HuH-7.5 (cell line): ENCODE results near the gene ACTN1.
"Not testable (repeated sequence)": the region's sequence is repeated elsewhere in the genome, so short reads cannot be mapped to it uniquely, and the experiment has no call there.

Experiments used
- DNase-seq: peaks from one replicate; pipeline ENCODE4 v3.0.0; 2011; ENCODE audit warnings: low spot score

The ACTN1 gene

DNA sequence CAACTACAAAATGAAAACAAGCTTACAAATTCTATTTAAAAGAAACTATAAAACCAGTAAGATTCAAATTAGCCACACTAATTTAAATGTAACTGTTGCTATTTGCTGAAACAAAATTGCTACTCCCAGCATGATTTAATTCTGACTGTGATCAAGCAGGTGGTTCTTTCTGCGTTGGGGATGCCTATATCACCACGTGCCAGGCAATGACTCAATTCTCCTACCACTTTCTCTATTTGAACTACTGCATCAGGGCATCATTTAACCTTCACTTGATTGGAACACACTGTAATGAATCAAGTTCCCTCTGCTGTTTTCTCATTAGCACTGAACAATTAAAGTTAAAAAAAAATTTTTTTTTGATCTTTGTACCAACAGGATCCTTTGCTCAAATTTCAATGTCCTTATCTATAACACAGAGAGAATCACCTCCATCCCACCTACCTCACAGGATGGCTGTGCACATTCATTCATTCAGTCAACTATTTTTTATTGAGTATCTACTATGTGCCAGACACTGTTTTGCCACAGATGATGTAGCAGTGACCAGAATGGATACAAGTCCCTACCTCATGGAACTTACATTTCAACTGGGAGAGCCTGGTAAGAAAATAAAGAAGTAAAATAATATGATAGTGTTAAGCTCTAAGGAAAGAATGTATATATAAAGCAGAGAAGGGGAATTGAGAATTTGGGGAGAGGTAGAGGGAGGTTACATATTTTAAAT lies 8.0 kb upstream of the ACTN1 start:
- no peak for DNase-seq

GRCh38 chr14:68986225-68986624 lies 7.1 kb upstream of the ACTN1 start:
- no peak for DNase-seq

- no peak for DNase-seq
Measured at GRCh38 chr14:68984686-68985085, 5.6 kb upstream of the ACTN1 start.

- no peak for DNase-seq
Measured at GRCh38 chr14:68983191-68983590, 4.1 kb upstream of the ACTN1 start.

- DNase-seq = no peak
Measured at GRCh38 chr14:68982581-68982980, 3.5 kb upstream of the ACTN1 start.

GRCh38 chr14:68981539-68981976 lies 2.5 kb upstream of the ACTN1 start:
- DNase-seq = no peak

- no peak for DNase-seq
Measured at GRCh38 chr14:68981139-68981538, 2.0 kb upstream of the ACTN1 start.

DNA sequence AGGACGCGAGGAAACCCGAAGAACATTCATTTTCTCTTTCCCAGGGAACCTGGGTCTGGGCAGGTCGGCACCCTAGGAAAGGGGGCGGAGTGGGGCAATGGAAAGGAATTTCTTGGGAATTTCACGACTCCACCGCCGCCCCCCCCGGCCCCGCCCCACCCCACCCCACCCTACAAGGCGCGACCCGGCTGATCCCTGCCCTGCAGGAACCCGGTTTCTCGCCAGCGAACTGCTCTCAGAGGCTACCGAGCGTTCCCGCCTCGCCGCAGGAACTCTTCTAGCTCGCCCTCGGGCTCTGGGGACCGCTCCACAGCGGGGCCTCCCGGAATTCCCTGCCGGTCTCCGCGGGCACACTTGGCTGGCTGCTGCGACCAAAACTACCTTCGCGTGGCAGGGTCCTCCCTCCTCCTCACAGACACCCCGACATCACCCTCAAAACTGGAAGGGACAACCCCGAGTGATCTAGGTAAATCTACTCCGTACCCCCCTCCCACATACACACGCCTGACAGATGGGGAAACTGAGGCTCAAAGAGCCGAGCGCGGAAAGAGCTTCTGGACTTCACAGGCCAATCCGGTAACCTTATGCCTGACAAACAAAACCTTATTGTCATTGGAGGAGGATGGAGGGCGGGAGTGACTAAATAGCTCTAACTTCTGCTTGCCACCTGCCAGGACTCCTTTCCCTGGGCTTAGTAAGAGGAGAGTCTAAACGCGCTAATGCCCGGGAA lies 785 bp upstream of the ACTN1 start:
- peak; percentile 35 for DNase-seq

- peak; percentile 46 for DNase-seq
Measured at GRCh38 chr14:68978172-68978911, 760 bp downstream of the ACTN1 start.

DNA sequence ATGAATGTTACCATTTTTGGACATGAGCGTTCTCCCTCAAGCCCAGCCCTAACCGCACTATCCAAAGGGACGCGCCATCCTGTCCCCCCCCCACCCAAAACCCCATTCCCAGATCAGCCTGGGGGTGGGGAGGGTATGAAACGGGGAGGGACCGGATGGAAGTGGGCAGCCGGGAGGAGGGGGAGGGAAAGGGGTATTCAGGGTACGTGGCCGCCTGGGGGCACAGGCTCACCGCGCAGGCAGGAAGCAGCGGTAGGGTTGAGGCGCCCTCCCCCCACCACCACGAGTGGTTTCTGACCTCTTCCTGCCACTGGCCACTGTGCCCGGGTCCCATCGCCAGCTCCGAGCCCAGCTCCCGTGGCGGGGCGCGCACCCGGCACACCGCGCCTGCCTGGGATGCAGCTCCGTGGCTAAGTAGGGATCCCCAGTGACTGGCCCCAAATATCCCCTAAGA lies 1.4 kb downstream of the ACTN1 start:
- peak; percentile 32 for DNase-seq

DNA sequence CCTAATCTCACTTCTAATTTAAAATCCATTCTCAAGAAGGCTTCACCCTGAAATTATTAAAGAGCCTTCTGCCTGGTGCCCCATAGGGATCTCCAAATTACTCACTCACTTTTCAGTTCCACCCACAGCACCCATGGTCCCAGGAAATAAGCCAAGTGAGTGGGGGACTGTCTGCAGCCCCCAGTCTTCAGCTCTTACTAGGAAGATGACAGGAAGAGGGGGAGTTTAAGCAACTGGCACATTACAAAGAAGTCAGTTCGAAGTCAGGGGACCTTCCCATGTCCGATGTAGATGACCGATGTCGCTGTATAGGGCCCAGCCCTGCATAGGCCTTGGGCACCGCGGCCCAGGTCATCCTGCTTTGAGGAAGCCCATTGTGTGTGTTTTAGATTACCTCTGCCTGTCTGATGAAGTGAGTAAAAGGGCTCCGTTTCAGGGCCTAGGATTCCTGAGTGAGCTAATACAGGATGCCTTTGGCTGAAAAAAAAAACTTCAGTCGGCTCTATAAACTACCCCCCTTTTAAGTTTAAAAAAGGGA lies 1.9 kb downstream of the ACTN1 start:
- DNase-seq = peak; percentile 18

DNA sequence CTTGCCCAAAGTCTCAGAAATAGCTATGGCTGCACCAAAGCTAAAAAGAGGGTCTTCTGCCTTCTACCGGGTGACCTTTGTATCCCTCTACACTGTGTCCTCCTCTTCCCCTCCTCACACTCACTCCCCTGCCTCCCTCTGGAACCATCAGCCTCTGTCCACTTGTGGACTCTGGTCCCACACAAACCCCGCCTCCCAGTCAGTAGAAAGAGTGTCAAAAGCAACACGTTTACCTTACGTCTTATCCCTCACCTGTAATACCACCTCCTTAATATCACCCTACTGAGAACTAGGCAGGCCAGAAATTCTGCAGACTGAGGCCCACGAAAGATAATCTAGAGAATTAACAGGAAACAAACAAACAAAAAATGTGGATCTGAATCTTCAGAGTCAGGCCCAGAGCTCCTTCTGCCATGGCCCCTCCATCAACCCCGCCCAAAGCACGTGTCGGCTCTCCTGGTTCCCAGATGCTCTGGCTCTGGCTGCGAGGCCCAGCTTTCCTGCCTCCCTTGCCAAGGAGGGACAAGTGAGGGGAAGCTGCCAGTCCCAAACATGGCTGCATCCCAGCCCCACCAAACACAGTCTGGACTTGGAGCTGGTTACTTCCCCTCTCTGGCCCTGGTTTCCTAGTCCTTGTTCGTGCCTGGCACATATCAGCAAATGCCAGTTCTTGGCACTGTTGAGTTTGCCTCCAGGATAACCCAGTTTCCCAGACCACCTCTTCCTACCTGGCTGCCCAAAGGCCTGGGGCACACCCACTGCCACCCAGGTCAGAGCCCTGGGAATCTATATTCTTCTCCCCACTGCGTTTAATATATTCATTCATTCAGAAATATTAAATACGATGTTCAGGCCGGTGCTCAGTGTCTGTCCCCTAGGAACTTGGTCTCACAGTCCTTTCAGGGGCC lies 2.7 kb downstream of the ACTN1 start:
- peak; percentile 29 for DNase-seq

DNA sequence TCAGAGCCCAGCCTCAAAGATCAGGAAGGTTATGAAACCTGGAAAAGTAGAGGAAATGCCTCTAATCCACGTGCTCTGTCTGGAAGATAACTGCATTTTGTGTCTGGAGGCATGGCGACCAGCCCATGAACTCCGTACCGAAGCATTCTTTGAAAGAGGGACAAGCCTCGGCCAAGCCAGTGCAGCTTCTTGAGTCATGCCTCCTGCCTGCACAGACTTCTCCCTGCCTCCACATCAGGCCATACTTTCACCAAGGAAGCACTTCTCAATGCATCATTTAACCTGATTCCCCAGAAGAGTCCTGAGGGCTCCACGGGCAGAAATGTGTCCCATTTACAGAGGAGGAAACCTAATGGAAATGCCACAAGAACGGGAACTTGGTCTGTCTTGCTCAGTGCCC lies 3.4 kb downstream of the ACTN1 start:
- DNase-seq = no peak

DNA sequence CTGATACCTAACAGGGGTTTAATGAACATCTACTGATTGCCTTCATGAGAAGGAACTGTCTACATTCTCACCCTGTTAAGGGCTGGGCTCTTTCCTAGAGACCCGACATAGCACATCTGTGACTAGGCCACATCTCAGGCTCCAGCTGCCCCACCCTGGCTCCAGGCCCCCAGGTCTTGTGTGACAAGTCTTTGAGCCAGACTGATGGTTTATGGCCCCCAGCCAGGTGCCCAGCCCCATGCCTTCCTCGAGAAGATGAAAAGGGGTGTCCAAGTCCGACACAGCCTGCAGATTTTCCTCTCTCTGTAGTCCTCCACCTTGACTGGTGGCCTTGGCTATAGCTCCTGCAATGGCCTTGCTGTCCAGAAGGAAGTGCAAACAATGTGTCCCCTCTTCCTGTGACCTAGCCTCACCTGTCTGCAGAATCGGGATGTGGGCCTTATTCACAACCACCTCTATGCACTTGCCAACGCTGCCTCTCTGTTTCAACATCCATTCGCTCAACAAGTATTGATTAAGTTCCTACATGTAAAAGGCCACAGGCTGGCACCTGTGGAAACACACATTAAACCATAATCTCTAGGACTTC lies 4.2 kb downstream of the ACTN1 start:
- DNase-seq = no peak

GRCh38 chr14:68973639-68974038 lies 5.5 kb downstream of the ACTN1 start:
- DNase-seq = no peak

- not testable (repeated sequence) for DNase-seq
Measured at GRCh38 chr14:68973219-68973565, 5.9 kb downstream of the ACTN1 start.

GRCh38 chr14:68972507-68973218 lies 6.4 kb downstream of the ACTN1 start:
- DNase-seq = no peak

- DNase-seq = no peak
Measured at GRCh38 chr14:68971411-68972035, 7.6 kb downstream of the ACTN1 start.

GRCh38 chr14:68970736-68971135 lies 8.4 kb downstream of the ACTN1 start:
- DNase-seq = no peak

DNA sequence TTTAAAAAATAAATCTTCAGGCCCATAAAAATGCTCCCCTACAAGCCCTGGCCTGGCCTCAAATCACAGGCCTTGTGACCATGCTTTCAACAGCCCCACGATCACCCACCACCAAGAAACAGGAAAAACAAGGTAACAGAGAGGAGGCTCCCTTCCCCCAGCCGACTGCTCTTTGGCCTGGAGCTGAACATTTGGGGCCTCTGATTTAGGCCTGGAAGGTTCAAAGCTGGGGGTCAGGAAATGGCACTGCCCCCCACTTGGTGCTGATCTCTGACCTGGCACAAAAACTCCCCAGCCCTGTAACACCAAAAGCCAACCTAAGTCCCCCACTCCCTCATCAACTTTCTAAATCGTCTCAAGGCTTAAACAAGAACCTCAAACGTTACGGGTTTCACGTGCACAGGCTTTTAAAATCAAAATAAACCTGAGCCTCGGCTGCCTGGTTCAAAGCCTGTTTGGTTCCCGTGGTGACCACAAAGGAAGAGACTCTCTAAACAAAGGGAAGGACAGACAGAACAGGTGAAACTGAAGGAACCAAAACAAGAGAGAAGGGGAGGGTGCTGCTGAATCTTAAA lies 9.0 kb downstream of the ACTN1 start:
- no peak for DNase-seq
